K562 (cell line): ENCODE data around the gene GPC1. TPM values are rescaled to one million over a fixed set of nuclear protein-coding genes. Genes with fewer than 3 reads are reported as not detected.

Experiments used
- BCL6 ChIP-seq: fragments of 250-450 bp; sonication (Bioruptor Pico); IDR thresholded peaks from 2 replicates; pipeline ENCODE4 v1.4.0; 2020
- FOXM1 ChIP-seq, 2 experiments: fragments of 450-650 bp in 1 of 2; sonication (generic) in 1 of 2; formaldehyde crosslinking in 1 of 2; IDR thresholded peaks; 2 replicates each; pipeline versions ENCODE4 v1.6.1 to v1.9.0; 2017 to 2022; ENCODE audit warnings: low read depth in 2 of 2, mild to moderate bottlenecking in 2 of 2, missing genetic modification reagents in 1 of 2, moderate library complexity in 1 of 2
- HSF4 ChIP-seq: fragments of 250-450 bp; sonication (Bioruptor Pico); IDR thresholded peaks from 2 replicates; pipeline ENCODE4 v2.1.2; 2022; ENCODE audit warnings: mild to moderate bottlenecking, moderate library complexity, borderline replicate concordance
- PML ChIP-seq: IDR thresholded peaks from 2 replicates; pipeline ENCODE4 v1.6.1; 2012; ENCODE audit warnings: low read length, inconsistent platforms
- REST ChIP-seq, 2 experiments: fragments of 450-650 bp; formaldehyde crosslinking in 1 of 2; IDR thresholded peaks; 2 replicates each; pipeline versions ENCODE4 v1.4.0 to v1.6.1; 2014 to 2020; ENCODE audit warnings: mild to moderate bottlenecking in 2 of 2, borderline replicate concordance in 1 of 2, low read depth in 1 of 2
- TCF7 ChIP-seq: sonication (generic); IDR thresholded peaks from 2 replicates; pipeline ENCODE4 v1.6.1; 2016; ENCODE audit warnings: antibody characterized with exemption, borderline replicate concordance
- polyA plus RNA-seq, 8 experiments: library from polyadenylated mRNA; depleted of rRNA in 4 of 8; stranded (reverse) in 5 of 8; unstranded in 3 of 8; fragments of >200 nt; fragmentation: Nextera tagmentation in 2 of 8; fragmentation: Illumina TruSeq in 1 of 8; extraction: Ambion mirVana in 2 of 8; extraction: Trizol in 1 of 8; gene quantifications; 2 replicates each; pipeline versions ENCODE4 v1.2.1 to v1.2.3, GENCODE V29; 2011 to 2014; ENCODE audit warnings: inconsistent platforms in 1 of 8, missing spikeins in 1 of 8
- total RNA-seq, 7 experiments: library from RNA; depleted of rRNA in 6 of 7; stranded (reverse); fragments of >200 nt in 6 of 7; fragmentation: Illumina TruSeq in 2 of 7; extraction: Trizol in 2 of 7; gene quantifications; 2 replicates each; pipeline versions ENCODE4 v1.2.1 to v1.2.3, GENCODE V29; 2011 to 2021; ENCODE audit warnings: low replicate concordance in 1 of 7

The GPC1 gene
- total and polyA plus RNA-seq, 9 of the 15 experiments (the other 6 are each of a cell fraction or from before 2014, with no cell fraction given), result 0.07 to 0.82 (median 0.14) TPM; not detected in 3

GRCh38 chr2:240392084-240392947, 43.1 kb upstream of the GPC1 start (continued):
- TF ChIP-seq FOXM1 (IDR thresholded peaks at IDR 0.05; ENCODE audit: low read depth), result no peak
- no peak for TF ChIP-seq FOXM1 (CRISPR knock-in tag; IDR thresholded peaks at IDR 0.05; ENCODE audit: low read depth)
- TF ChIP-seq HSF4 (CRISPR knock-in tag), result no peak
- TF ChIP-seq BCL6 (CRISPR knock-in tag), result no peak
- no peak for TF ChIP-seq PML
- TF ChIP-seq REST (IDR thresholded peaks at IDR 0.05; ENCODE audit: borderline replicate concordance), result no peak
- no peak for TF ChIP-seq REST (CRISPR knock-in tag; IDR thresholded peaks at IDR 0.05; ENCODE audit: low read depth)
- no peak for TF ChIP-seq TCF7
